ENCODE results near the gene HTRA2.

The HTRA2 gene

DNA sequence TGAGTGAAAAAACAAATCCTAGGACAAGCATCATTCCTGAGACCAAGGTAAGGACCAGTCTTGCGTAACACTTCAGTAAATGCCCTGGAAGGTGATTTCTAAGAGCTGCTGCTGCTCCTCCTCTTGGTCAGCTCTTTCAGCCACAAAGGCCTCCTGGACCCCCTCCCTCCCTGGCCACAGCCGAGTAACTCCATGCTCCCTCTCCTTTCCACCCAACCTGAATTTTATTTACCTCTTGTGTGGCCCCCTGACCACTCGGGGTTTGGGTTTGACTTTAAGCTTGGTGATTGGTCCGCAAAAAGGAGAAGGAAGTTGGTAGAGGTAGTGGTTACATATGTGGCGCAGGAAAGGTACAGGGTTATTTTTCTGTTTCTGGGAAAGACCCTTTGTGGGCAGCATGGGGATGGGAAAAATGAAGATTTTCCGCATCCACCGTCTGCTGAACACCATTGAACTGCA is 9.2 kb downstream of the HTRA2 start:
- peak overlapping the region; percentile 89 for H3K27ac Mint-ChIP-seq

DNA sequence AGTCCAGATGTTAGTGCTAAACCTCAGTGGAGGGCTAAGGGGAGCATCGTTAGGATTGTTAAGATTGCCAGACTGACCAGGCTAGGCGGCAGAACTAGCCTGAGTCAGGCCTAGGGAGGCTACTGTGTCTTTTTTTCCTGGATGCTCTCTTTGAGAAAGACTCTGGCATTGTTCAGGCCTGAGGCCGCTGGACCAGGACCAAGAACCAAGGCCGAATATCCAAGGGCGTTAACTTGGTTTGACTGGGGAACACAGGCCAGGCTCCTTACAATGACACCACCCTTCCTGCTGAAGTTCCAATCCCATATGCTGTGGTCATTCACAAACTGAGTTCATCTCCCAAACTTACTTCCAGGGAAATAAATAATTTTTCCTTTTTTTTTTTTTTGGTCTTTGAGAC is 10.6 kb downstream of the HTRA2 start:
- Mint-ChIP-seq H3K27me3 (no peaks in the 10 kb centered on the region), H3K4me3 (no peak overlapping the region), H3K27ac (peak overlapping the region; percentile 89), H3K36me3 (peaks cover 16% of the 10 kb centered on the region), H3K9me3 (no peaks in the 10 kb centered on the region), H3K4me1 (peaks cover 37% of the 10 kb centered on the region)
- no peak for ATAC-seq

More for the DNA sequence above, 9.2 kb downstream of the HTRA2 start:
- peak; percentile 73 for ATAC-seq
- Mint-ChIP-seq H3K4me1 (peaks cover 37% of the 10 kb centered on the region), H3K4me3 (peak overlapping the region; percentile 61), H3K9me3 (no peaks in the 10 kb centered on the region), H3K36me3 (peaks cover 16% of the 10 kb centered on the region), H3K27me3 (no peaks in the 10 kb centered on the region)

DNA sequence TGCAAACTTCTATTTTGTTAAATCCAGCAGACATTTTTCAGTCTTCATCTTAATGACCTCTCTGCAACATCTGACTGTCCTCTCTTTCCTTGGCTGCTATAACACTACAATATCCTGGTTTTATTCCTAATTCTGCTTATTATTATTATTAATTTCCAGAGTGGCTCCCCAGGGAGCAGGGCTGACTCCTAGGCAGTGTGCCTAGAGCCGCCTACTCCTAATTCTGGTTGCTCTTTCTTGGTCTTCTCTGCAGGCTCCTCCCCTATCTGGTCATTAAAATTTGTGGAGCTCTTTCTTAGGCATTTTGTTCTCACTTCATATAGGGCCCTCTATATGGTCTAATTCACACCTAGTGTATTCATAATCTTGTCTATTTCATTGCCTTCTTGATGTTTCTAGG is 13.2 kb downstream of the HTRA2 start:
- Mint-ChIP-seq H3K4me1 (peaks cover 21% of the 10 kb centered on the region), H3K9me3 (no peaks in the 10 kb centered on the region), H3K4me3 (no peak overlapping the region), H3K36me3 (peaks cover 16% of the 10 kb centered on the region), H3K27ac (no peak overlapping the region), H3K27me3 (no peaks in the 10 kb centered on the region)
- ATAC-seq = no peak

DNA sequence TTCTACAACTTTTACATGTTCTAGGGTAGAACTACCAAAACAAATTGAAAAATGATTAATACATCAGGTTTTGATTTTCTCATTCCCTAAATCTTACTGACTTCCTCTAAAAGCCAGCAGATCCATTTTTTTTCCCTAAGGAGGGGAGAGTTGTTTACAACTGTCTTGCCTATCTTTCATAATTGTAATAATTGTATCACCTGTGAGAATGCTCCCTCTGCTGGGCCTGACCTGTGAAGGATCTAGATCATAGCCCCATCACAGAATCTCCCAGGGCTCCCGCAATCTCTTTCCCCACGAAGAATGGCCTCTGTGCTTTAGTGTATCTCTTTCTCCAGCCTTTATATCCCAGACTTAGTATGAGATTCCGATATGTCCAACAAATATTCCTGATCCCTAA is 14.9 kb downstream of the HTRA2 start:
- peaks cover 5% of the 10 kb centered on the region for H3K27me3 Mint-ChIP-seq
- no peaks in the 10 kb centered on the region for H3K9me3 Mint-ChIP-seq
- peaks cover 12% of the 10 kb centered on the region for H3K36me3 Mint-ChIP-seq
- ATAC-seq = no peak
- H3K4me1 Mint-ChIP-seq = peaks cover 14% of the 10 kb centered on the region
- no peak overlapping the region for H3K27ac Mint-ChIP-seq
- H3K4me3 Mint-ChIP-seq = no peak overlapping the region

DNA sequence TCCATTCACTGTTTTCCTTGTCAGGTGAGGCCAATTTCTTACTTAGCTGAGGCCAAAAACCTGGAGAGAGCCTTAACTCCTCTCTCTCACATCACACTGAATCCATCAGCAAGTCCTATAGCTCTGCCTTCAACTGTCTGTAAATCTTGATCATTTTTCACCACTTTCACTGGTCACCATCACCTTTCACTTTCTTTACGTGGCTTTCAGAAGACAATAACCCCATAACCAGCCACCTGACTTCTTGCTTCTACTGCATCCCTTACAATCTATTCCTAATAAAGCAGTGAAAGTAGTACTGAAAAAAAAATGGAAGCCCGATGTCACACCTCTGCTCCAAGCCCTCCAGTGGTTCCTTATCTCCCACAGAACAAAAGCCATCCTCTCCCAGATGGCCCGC is 16.3 kb downstream of the HTRA2 start:
- H3K36me3 Mint-ChIP-seq = peaks cover 12% of the 10 kb centered on the region
- peaks cover 13% of the 10 kb centered on the region for H3K27me3 Mint-ChIP-seq

DNA sequence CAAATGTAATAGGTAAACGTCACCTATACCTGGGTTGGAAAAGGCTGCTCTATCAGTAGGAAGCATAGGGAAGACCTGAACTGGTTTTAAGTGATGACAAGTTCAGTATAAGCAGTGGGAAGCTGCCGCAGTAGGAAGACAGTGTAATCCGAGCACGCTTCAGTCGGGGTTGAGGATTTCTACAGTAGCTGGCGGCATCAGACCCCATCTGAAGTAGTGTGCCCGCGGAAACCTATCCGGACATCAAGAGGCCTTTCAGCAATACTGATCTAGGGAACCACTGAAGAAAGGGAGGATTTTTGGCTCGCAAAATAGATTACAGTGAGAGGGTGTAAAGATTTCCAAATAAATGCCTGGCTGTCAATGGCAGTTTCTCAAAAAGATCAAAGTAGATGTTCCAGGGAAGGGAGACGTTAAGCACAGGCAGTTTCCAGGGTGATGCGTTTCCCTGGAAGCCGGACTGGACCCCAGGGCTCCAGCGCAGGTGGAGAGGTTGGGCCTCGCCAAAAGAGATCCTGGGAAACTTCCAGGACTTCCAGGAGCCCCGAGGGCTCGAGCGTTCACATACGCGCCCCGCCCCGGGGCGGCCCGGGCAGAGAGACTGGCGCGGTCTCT is 18.7 kb downstream of the HTRA2 start:
- peaks cover 13% of the 10 kb centered on the region for H3K27me3 Mint-ChIP-seq
- peaks cover 38% of the 10 kb centered on the region for H3K4me1 Mint-ChIP-seq
- no peaks in the 10 kb centered on the region for H3K9me3 Mint-ChIP-seq
- ATAC-seq = no peak
- peak overlapping the region; percentile 35 for H3K27ac Mint-ChIP-seq
- peak overlapping the region; percentile 75 for H3K4me3 Mint-ChIP-seq
- no peaks in the 10 kb centered on the region for H3K36me3 Mint-ChIP-seq

More for the DNA sequence above, 16.3 kb downstream of the HTRA2 start:
- ATAC-seq = no peak
- Mint-ChIP-seq H3K4me3 (no peak overlapping the region), H3K27ac (no peak overlapping the region), H3K4me1 (peaks cover 16% of the 10 kb centered on the region), H3K9me3 (no peaks in the 10 kb centered on the region)

DNA sequence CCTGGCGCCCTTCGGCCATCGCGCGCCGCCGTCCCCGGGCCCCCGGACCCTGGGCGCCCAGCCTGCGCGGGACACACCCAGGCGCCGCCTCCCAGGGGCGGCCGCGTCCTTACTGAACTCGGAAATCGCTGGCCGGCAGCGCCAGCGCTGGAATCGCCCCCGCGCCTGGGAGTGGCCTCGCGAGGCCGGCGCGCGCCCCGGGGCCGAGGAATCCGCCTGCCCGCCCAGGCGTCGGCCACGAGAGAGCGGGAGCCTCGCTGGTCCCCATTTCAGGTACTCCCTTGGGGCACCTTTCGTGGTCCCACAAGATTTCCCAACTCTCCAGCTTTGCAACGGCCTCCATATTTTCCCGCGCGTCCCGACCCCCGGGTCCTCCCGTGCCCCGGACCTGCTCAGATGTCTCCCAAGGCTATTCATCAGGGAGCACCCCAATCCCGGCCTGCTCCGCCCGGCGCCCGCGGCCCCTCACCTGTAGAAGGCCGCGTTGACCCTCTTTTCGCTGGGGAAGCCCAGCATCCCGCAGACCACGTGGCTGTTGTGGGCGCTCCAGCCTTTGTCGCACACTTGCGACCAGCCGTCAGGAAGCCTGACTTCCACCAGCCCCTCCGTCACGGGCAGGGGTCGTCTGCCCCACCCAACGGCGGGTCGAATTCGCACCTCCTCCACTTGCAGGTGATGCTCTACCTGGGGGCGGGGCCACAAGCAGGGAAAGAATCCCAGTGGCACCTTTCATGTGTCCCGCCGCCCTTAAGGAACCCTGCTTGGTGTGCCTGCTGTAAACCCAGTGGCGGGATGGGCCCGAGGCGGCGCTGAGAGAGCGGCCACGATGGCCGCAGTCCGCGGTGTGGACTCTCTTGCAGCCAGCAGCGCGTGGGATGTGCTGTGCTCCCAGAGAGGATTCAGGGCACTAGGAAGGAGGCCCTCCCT is 19.4 kb downstream of the HTRA2 start:
- Mint-ChIP-seq H3K4me1 (peaks cover 43% of the 10 kb centered on the region), H3K36me3 (no peaks in the 10 kb centered on the region), H3K27me3 (peaks cover 13% of the 10 kb centered on the region), H3K4me3 (peak overlapping the region; percentile 78), H3K9me3 (no peaks in the 10 kb centered on the region), H3K27ac (peak overlapping the region; percentile 71)
- ATAC-seq = peak; percentile 50

DNA sequence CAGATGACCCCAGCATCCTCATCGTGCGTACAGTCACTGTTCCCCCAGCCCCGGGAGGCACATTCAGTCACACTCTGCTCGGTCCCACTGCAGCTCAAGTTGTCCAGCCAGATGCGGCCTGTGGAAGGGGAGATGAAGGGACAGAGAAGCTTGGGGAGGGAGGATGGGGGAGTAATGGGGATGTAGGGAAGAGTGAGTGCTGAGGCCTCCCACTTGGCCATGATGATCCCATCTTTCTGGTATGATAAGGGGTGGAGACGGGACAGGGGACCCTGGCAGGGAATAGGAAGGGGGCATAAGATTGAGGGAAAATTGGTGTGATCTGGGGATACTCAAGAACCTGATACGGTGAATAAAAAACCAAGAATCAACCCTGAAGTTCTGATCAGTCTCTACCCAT is 20.5 kb downstream of the HTRA2 start:
- no peaks in the 10 kb centered on the region for H3K36me3 Mint-ChIP-seq
- H3K9me3 Mint-ChIP-seq = no peaks in the 10 kb centered on the region
- peaks cover 13% of the 10 kb centered on the region for H3K27me3 Mint-ChIP-seq
- no peak overlapping the region for H3K27ac Mint-ChIP-seq
- peaks cover 44% of the 10 kb centered on the region for H3K4me1 Mint-ChIP-seq
- no peak for ATAC-seq
- H3K4me3 Mint-ChIP-seq = peak overlapping the region; percentile 39

DNA sequence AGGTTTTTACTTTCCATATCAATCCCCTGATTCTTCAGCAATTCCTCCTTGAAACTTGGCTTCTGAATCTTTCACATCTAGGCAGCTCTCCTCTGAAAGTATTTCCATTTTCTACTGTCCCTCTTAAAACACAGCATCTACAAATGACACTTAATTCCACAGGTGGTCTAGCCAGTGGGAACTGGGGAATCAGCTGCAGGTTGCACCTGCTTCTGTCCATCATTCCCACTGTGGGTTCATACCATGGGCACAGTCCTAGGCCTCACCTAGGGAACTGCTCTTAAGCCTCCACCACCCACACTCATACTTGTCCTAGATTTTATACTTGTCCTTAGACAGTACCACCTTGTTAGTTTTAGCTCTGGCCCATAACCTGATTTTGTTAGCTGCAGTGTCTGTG is 21.8 kb downstream of the HTRA2 start:
- Mint-ChIP-seq H3K9me3 (no peaks in the 10 kb centered on the region), H3K27ac (peak overlapping the region; percentile 80), H3K27me3 (peaks cover 13% of the 10 kb centered on the region), H3K4me1 (peaks cover 57% of the 10 kb centered on the region), H3K4me3 (peak overlapping the region; percentile 64), H3K36me3 (no peaks in the 10 kb centered on the region)
- no peak for ATAC-seq

DNA sequence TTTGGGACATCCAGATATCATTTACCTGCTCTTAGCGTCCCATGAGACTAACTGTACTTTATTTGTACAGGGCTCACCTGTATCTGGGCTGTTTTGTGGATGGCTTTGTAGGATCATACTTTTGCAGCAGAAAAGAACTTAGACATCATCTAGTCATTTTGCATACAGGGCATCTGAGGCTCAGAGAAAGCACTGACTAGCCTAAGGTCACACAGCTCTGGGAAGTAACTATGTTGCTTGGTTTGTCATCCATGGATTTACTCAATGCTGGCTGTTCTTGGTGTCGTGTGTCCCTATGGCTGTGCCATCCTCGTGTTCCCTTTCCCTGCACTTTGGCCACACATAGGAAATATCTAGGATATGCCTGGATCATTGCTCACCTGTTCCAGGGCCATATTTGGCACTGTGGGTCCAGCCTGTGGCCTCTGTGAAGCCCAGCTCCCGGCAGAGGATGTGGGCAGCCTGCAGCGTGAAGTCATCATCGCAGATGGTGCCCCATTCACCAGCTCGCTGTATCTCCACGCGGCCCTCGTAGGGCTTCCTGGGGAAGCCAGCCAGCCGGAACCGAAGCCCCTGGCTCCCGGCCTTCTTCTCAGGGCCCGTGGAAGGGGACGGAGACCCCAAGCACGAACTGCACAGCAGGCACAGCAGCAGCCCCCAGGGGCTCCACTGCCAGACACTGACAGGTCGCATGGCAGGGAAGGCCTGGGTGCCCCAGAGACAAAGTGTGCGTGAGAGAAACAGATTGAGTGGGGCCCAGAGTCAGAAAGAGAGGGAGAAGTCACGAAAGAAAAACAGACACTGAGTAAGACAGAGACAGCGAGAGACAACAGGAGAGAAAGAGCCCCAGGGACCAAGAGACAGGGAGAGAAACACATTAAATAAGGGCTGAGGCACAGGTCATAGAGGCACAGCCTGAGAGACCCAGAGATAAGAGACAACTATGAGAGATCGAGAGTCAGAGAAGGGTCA is 22.5 kb downstream of the HTRA2 start:
- Mint-ChIP-seq H3K36me3 (peaks cover 6% of the 10 kb centered on the region), H3K9me3 (no peaks in the 10 kb centered on the region), H3K27me3 (peaks cover 13% of the 10 kb centered on the region), H3K4me3 (peak overlapping the region; percentile 64), H3K4me1 (peaks cover 60% of the 10 kb centered on the region), H3K27ac (peak overlapping the region; percentile 80)
- peak; percentile 34 for ATAC-seq

DNA sequence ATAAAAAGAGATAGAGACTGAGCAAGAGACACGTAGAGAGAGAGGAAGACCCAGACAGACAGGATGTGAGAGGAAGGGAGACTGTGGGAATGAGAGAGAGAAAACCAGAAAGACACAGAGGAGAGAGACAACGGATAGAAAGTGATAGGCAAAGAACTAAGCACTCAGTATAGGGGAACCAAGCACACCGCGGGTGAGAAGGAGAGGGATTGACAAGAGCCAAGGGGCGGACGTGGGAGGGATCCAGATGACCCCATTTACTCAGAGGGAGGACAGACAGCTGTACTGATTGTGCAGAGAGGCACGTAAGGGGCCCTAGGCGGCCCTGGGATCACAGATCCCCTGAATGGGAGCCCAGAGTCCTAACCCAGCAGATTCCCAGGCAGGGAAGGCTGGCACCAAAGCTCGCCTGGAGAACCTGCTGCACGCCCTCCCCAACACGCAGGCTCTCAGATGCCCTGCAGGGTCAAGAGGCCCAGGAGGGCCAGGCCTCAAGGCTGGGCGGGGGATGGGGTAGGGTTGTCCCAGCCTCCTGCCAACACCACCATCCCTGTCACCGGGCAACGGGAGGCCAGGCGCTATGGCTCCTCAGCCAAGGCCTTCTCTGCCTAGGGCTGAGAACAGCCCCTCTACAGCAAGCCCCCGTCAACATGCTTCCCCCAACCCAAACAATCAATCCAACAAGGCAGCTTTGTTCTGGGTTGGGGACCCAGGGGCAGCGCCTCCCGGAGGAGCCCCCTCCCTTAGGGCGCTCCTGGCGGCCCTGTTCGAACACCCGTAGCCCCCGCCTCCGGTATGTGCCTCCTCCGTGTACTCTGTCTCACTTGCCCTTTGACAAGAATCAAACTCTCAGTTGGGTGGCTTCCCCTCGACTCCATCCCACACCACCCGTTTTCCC is 23.4 kb downstream of the HTRA2 start:
- Mint-ChIP-seq H3K4me1 (peaks cover 58% of the 10 kb centered on the region), H3K36me3 (peaks cover 8% of the 10 kb centered on the region), H3K27ac (peak overlapping the region; percentile 80), H3K27me3 (peaks cover 13% of the 10 kb centered on the region), H3K9me3 (no peaks in the 10 kb centered on the region), H3K4me3 (peak overlapping the region; percentile 69)
- no peak for ATAC-seq

DNA sequence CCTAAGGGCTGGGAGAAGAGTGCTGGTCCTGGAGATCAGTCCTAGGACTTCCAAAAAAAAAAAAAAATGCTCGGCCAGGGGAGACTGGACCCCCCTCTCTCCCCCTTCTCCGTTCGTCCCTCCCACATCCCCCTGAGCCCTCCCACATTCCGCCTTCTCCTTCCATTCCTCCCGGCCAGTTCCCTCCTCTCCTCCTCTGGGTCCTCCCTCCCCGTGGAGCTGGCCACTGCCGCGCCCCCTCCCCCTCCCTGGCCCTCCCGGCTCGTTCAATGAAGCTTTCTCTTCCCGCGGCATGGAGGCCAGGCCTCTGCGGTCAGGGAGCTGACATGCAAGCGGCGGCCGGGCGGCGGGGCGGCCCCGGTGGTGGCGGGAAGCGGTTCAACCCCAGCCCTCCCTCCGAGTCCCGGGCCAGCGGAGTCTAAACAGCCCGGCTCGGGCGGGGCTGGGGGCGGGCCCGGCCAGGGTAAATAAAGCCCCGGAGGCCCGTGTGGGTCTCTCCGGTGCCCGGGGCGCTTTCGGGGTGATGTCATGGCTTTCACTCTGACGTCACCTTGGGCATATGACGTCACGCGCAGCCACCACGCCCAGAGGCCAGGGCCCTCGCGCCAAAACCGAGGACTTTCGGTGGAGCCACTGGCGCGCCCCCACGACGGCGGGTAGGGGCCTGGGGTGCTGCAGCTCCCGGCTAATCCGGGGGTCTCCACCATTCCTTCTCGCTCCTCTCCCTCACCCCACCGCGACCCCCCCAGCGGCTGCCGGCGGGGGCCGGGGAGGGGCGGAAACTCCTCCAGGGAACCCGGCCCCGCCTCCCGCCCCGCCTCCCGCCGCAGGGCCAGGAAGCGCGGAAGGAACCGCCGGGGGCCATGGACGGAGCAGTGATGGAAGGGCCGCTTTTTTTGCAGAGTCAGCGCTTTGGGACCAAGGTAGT is 24.4 kb downstream of the HTRA2 start, which contains the start of the genes DOK1 and LOXL3:
TSS of gene DOK1 (plus strand) at position 829 of the 928 bp plus-strand sequence. CDS start at position 864, 35 bp downstream.
TSS of gene LOXL3 (minus strand) at position 51 of the 928 bp plus-strand sequence. CDS start 1,308 bp downstream, outside the sequence.
- Mint-ChIP-seq H3K9me3 (no peaks in the 10 kb centered on the region), H3K27ac (peak within 1 kb of the TSS; percentile 80), H3K4me1 (peaks cover 54% of the 10 kb centered on the region), H3K4me3 (peak within 1 kb of the TSS; percentile 94), H3K36me3 (peaks cover 8% of the 10 kb centered on the region), H3K27me3 (peaks cover 13% of the 10 kb centered on the region)
- peak; percentile 81 for ATAC-seq

Measured in stimulated activated memory B cell treated with anti-CD40 and anti-IgM and Interleukin-4, amounts not matched to agents 10 μg/mL and 1 μg/mL and 100 μg/mL, for 72 hours (primary cell).